SK-N-DZ (cell line): ENCODE measurements around the gene CMSS1.
"Not testable (repeated sequence)": the region's sequence is repeated elsewhere in the genome, so short reads cannot be mapped to it uniquely, and the experiment has no call there.

Experiments used
- DNase-seq: peaks from one replicate; pipeline ENCODE4 v3.0.0-alpha.2; 2015; ENCODE audit warnings: low spot score

CMSS1 gene

DNA sequence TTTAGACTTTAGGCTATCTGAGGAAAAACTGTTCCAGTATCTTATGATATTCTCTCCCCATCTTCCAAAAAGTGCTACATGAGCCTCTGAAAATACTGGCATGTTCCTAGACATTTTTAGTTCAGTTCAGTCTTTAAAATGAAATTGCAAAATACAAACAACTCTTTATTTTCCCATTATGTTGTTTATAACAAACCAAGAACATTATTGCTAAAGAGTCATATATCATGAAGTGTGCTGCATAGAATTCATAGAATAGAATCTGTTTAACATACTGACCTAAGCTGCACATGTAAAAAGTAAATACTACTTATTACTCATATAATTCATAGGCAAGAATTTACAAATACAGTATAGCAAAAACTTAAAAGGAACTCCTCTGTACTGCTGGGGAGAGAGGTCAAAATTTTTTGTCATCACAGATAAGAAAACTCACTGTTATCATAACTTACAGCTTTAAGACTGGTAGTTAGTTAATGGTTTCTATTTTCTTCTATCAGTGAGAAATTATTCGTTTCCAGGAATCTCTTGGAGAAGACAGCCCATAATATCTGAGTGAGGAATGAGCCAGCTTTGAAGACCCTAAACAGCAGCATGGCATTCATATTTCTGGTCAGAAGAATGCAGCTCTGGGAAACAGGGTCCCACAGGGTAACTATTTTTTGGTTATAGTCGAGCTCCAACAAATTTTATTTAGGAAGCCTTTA is 264.5 kb downstream of the CMSS1 start:
- no peak for DNase-seq

DNA sequence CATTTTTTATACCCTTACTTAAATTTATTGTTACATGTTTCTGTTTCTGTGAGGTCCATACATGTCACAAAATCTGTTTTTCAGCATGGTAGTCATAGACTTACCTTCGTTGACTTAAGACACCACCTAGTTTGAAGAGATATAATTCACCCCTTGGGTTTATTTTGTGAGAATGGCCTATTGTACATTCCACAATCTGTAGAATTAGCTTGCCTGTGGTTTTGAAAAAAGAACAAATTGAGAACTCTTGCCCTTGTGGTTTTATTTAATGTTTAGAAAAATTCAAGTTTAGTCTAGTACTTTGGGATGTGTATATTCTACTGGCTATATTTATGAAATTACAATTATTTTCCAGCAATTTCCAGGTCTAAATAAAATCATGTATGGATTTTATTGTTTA is 265.1 kb downstream of the CMSS1 start:
- no peak for DNase-seq

DNA sequence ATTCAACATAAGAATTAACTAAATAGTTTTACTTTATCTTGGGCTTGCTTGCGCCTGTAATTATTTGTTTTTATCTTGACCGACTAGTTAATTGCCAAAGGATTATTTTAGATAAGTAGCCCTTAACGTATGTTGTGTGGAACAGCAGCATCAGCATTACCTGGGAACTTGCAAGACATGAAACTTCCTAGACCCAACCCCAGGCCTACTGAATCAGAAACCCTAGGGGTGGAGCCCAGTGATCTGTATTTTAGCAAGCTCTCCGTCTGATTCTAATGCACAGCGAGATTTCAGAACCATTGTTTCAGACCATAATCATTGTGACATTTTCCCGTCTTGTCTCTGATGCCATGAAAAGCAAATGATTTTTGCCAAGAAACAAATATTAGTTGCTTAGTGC is 265.5 kb downstream of the CMSS1 start:
- no peak for DNase-seq

DNA sequence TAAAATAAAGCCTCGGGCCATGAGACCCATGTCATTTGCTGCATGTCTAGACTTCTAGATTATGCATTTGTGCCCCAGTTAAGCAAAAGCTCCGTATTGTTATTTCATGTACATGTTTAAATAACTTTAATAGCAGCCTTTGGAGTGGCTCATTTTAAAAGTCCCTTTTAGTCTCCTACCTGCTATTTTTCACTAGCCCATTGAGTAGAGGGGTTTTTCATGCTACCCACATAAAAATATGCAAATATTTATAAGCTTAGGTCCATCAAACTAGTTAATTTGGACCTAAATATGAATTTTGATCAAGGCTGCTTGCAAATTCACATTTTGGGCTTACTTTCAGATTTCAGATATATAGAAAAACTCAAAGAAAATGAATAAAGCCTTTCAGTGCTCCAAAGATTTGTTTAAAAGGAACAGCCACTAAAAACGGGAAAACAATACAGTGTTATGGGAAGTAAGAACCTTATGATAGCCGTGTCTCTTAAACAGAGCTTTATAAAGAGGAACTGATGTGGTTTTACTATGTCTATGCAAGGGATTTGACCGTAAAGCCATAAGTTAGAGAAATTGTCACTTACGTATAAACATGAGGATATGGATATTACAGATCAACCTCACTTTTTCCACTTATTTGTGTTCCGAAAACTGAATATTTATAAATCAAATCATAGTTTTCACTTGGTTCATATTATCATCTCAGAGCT is 266.6 kb downstream of the CMSS1 start:
- no peak for DNase-seq

DNA sequence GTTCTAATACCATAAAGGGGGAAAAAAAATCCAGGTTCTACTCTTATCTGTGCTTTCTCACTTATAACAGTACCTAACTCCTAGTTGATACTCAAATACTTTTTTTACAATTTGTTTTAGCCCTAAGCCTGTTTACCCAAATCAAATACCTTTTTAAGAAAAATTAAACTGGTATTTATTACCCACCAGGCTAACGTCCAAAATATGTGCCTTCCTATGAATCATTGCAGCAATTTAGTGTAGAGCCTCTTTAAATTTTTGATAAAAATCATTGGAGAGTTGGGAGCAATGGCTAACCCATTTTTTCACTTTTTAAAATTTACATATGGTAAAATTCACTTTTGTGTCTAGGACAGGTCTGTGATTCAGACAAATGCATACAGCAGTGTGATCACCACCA is 268.7 kb downstream of the CMSS1 start:
- DNase-seq = no peak

DNA sequence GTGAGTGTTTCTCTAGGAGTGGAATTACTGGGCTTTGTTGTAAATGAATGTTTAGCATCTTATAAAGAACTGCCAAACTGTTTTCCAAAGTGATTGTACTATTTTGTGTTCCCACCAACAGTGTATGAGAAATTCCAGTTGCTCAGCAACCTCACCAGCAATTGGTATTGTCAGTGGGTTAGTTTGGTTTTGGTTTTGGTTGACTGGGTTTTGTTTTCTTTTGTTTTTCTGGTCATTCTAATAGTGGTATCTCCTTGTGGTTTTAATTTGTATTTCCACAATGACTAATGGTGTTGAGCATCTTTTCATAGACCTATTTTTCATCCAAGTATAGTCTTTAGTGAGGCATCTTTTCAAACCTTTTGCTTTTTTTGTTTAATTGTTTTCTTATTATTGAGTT is 269.5 kb downstream of the CMSS1 start:
- no peak for DNase-seq

DNA sequence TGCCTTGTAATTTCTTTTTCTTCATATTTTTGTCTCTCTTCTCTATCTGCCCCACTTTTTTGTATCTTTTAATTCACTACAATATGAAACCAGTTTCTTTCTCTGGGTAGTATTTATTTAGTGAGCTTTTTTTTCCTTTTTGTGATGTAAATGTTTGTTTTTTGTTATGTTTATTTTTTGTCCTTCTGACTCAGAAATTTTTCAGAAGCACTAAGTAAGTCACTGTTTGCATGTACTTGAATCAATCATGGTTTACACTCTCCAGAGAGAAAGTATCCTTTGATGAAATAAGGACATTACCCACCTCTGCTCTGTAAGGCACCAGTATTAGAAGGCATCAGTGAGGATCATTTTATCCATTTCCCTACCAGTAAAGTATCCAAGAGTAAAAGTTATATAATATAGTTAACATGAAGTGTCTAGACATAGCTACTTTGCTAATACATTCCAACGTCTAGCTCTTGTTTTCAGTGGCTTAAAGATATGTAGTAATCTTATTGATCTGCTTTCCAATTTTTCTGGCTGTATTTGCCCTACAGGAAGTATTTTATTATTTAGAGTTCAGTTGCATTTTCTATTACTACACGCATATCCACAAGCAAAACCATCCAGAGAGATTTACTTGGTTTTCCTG is 271.2 kb downstream of the CMSS1 start:
- DNase-seq = no peak

DNA sequence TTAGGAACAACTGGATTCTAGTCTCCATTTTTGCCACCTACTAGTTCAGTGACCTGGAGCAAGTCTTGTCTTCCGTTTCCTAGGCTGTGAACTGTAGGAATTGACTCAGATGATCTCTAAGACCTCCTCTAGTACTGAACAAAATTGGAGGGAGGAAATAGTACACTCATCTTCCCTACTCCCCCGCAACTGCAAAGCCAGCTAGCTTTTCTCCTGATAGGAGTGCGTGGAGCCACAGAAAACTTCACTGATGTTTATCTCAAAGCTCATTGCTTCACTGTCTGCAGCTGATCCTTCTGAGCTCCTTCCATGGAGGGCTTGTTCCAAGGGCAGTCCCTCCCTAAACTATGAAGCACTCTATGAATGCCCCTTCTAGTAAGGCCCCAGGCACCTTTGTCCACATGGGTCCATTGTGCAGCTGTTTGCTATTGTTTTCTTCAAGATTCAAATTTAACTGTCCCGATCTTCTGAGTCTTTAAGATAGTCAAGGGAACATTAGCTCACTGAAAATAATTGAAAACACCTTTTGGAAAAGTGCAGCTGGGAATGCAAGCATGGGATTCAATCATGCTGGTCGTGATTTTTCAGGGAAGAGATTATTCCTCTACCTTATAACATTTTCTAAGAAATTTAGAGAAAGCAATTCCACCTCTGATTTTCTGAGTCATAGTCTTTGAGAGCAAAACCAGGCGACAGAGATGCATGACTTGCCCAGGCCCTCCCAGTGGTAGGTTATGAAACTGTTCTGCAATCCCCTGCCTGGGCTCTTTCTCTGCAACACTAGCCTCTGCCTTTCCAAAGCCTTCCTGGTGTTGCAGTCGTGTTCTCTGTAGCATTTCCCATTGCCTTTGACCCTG is 272.4 kb downstream of the CMSS1 start:
- DNase-seq = peak; percentile 18

DNA sequence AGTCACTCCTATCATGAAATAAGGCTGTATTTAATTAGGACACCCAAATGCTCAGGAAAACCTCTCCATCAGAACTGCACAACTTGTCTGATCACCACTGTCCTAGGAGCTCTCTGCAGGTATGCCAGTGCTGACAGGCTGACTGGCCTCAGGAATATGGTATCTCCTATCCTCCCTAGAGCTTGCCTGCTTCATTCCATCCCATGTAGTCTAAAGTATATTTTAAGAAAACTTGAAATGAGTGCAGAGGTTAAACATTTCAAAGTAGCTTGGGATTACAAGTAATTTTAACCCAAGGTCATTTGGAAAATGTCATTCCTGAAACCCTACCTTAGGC is 273.0 kb downstream of the CMSS1 start:
- no peak for DNase-seq

DNA sequence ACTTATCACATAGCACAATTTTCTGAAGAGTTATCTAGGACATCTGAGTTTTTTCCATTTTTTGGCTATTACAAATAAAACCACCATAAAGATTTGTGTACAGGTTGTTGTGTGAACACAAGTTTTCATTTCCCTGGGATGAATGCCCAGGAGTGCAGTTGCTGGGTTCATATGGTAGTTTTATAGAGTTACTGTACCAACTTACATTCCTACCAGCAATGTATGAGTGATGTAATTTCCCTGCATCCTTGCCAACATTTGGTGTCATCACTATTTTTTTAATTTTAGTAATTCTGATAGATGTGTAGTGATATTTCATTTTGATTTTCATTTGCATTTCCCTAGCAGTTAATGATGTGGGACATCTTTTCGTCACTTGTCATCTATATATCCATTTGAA is 276.2 kb downstream of the CMSS1 start:
- no peak for DNase-seq

DNA sequence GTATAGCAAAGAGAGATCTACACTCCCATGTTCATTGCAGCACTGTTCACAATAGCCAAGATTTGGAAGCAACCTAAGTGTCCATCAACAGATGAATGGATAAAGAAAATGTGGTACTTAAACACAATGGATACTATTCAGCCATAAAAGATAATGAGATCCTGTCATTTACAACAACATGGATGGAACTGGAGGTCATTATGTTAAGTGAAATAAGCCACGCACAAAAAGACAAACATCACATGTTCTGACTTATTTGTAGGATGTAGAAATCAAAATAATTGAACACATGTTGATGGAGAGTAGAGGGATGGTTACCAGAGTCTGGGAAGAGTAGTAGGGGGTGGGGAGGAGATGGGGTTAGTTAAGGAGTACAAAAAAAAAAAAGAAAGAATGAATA is 278.6 kb downstream of the CMSS1 start:
- DNase-seq = not testable (repeated sequence)

DNA sequence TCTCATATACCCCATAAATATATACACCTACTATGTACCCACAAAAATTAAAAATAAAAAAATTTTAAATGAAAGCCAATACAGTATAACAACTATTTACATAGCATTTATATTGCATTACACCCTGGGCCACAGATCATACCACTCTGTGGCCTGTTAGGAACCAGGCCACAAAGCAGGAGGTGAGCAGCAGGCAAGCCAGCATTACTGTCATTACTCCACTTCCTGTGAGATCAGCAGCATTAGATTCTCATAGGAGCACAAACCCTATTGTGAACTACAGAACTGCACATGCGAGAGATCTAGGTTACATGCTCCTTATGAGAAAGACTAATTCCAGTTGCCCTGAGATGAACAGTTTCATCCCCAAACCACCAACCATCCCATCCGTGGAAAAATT is 279.2 kb downstream of the CMSS1 start:
- DNase-seq = no peak

DNA sequence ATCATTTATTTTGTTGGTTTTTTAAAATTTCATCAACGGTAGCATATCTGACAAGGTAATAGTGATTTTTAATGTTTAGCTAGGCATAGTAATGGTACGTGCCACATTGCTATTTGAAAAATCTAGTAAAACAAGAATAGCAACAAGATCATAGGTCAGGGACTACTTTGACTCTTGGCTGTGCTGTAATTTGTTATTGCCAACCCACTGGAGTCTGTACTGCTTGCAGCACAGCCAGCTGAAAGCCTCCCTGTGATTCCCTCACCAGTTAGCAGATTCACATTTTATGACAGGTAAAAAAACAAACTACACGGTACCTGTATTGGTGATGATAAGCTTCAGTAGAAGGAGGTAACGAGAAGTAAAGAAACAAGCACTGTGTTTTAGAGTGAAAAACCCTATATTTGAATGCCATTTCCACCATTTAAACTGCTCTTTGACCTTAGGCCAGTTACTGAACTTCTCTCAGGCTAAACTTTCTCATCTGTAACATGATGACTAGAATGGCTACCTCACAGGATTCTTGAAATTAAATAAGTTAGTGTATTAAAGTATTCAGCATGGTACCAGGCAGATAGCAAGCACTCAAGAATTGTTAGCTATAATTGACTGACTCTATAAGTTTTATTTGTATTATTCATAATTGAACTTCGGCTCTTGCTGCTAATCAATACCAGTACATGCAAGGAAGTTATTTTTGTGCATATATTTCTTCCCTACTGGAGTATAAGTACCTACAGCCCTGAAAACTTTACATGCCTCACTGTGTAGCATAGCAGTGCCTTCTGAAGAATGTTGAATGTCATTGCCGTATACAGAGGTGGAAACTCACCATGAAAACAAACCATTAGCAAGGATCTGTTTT is 280.5 kb downstream of the CMSS1 start:
- DNase-seq = no peak

DNA sequence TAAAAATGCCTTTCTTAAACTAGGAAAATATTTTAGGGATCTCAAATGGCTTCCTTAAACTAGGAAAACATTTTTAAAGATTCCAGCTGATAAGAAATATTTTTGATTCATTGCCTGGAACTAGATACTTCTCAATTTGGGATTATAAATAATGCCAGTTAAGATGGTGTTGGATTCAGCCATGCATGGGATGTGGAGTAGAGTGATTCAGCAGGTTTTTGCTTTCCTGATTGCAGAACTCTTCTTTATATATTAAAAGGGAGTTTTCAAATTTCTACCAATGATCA is 281.1 kb downstream of the CMSS1 start:
- no peak for DNase-seq

DNA sequence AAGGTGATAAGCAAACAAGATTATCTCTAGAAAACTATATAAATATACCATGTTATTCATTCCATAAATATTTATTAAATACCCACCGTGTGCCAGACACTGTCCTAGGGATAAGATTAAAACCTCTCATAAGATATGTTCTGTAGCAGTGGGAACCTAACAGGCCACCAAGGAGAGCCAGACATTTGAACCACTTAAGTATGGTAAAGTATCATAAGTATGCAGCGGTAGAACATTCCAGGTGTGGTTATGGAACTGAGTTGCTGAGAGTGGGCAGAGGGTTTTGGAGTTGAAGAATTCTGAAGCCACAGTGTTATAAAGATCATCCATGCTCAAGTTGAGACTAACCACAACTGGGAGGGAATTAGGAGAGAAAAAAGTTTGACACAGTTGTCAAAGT is 282.0 kb downstream of the CMSS1 start:
- DNase-seq = no peak

DNA sequence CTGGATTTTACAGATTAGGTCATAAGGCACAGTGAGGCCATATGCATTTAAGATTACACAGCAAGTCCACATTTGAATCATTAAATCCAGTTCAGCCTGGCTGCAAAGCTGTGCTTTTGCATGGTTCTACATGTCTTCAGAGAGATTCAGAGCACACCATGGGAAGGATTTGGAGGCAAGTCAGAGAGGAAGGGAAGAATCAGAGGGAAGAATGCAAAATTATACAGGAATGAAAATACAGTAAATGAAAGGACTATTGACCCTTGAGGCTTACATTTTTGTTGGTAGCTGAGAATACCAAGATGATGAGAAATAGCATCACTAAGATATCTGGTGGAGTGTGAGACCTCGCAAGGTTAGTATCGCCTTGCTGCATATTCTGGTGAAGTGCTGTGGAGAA is 282.8 kb downstream of the CMSS1 start:
- DNase-seq = no peak

DNA sequence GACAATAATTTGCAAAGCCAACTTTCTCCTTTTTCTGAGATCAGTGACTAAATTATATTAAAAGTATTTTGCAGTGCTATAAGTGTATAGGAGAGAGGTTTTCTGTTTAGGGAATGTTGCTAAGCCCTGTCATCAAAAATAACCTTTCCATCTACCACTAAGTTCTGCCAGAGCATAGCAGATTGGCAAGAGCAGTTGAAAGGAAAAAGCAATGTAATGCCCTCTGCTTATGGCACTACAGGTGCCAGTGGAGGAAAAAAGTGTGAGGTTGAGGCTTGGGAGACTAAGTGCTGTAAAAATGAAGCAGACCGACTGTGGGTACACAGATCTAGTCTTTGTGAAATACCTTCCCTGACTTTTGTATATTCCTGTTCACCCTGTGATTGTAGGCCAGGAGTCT is 285.1 kb downstream of the CMSS1 start:
- DNase-seq = no peak

DNA sequence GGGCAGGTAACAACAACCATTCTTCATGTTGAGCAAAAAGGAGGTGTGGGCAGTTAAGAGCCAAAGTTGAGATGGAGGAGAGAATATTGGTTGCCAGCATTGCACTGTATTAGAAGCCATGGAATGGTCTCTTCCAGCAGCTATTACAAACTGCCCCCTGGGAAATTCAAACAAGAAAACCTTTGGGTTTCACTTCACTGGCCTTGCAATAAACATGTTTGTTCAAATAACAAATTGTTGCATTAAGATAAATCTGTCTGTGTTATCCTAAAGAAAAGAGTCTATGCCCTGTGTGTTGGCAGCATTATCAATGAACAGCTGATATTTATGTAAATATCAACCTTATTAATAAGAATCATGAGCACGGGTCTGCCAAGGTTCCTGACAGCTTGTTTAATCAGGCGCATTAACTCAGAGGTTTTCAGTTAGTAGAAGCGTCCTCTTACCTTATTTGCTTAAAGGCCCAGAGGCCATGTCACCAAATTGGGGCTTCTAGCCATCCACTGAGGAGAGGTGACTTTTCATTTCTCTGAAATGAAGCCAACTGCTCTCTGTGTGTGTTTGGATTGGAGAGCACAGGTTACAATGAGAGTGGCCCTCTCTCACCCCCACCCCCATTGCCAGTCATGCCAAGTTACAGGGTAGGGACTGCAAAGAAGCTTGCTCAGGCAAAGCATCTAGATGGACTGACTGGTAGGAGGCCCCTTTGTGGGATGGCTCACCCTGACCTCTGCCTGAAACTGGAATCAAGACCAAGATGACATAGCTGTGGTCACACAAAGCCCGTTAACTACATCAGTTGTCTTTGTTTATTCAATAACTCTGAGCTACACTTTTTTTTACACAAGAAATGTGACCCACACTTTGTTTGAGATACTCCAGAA is 286.1 kb downstream of the CMSS1 start:
- no peak for DNase-seq

DNA sequence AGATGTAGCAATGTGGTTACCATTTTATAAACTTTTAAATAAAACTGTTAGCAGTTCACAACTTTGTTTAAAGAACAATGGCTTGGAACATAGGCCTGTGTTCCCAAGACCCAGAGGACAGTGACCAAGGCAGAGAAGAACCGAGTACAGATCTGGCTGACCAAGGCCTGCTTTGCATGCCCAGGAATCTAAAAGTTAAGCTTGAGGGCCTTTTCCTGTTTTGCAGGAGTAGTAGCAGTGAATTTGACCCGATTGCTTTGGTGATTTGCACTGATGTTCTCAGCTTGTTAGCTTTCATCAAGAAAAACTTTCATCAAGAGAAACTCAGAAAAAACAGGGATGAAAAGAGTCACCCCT is 286.8 kb downstream of the CMSS1 start:
- no peak for DNase-seq

DNA sequence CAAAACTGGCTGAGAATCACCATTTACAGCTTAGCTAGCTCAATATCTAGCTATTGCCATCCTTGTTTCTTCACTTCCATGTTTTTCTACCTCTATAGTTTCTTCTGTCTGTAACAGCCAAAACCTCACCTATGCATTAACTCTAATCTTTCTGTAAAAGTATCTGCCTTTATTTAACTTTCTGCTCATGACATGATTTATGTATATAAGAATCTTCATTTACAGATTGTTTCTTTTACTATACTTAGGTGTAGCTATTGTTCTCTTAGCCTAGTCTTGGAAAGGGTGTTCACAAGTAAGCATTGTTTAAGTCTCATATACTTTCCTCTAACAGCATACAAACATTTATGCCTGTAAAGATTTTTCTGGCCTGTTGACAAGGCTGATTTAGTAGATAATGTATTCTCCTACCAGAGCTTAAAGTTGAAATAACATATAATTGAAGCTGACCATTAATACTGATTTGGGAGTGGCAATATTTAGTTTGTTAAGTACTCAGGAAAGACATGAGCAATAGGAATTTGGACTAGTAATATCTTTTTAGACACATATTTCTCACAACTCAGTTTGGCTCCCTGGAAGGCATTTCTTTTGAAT is 287.3 kb downstream of the CMSS1 start:
- no peak for DNase-seq
